ENCODE data around the gene MSI2. TPM values are rescaled to one million over a fixed set of nuclear protein-coding genes. Genes with fewer than 3 reads are reported as not detected.

The MSI2 gene
- total RNA-seq, 1 donor from 2014 or later = 33.8 TPM

GRCh38 chr17:57410169-57410568 lies 153.8 kb downstream of the MSI2 start:
- no peaks in the 10 kb centered on the region for H3K27me3 ChIP-seq (ENCODE audit: control insufficient read depth, insufficient read depth, low read length)
- no peaks in the 10 kb centered on the region for H3K36me3 ChIP-seq (ENCODE audit: control insufficient read depth, insufficient read depth, low read length)
- no peak for DNase-seq (ENCODE audit: low read depth)
- no peak for TF ChIP-seq CTCF (IDR thresholded peaks at IDR 0.05; ENCODE audit: insufficient read depth, low read length, poor library complexity, severe bottlenecking)
- H3K4me3 ChIP-seq (ENCODE audit: low read depth, low read length) = no peak overlapping the region

GRCh38 chr17:57412520-57413096 lies 156.3 kb downstream of the MSI2 start:
- Histone ChIP-seq H3K4me3 (ENCODE audit: low read depth, low read length) (no peak overlapping the region), H3K36me3 (ENCODE audit: control insufficient read depth, insufficient read depth, low read length) (no peaks in the 10 kb centered on the region), H3K27me3 (ENCODE audit: control insufficient read depth, insufficient read depth, low read length) (no peaks in the 10 kb centered on the region)
- TF ChIP-seq CTCF (IDR thresholded peaks at IDR 0.05; ENCODE audit: insufficient read depth, low read length, poor library complexity, severe bottlenecking) = no peak
- no peak for DNase-seq (ENCODE audit: low read depth)

GRCh38 chr17:57413848-57414651 lies 157.7 kb downstream of the MSI2 start:
- H3K4me3 ChIP-seq (ENCODE audit: low read depth, low read length) = no peak overlapping the region
- no peaks in the 10 kb centered on the region for H3K27me3 ChIP-seq (ENCODE audit: control insufficient read depth, insufficient read depth, low read length)
- TF ChIP-seq CTCF (IDR thresholded peaks at IDR 0.05; ENCODE audit: insufficient read depth, low read length, poor library complexity, severe bottlenecking) = no peak
- no peak for DNase-seq (ENCODE audit: low read depth)
- H3K36me3 ChIP-seq (ENCODE audit: control insufficient read depth, insufficient read depth, low read length) = no peaks in the 10 kb centered on the region

- no peak for TF ChIP-seq CTCF (IDR thresholded peaks at IDR 0.05; ENCODE audit: insufficient read depth, low read length, poor library complexity, severe bottlenecking)
- no peak overlapping the region for H3K4me3 ChIP-seq (ENCODE audit: low read depth, low read length)
- no peaks in the 10 kb centered on the region for H3K36me3 ChIP-seq (ENCODE audit: control insufficient read depth, insufficient read depth, low read length)
- no peaks in the 10 kb centered on the region for H3K27me3 ChIP-seq (ENCODE audit: control insufficient read depth, insufficient read depth, low read length)
- DNase-seq (ENCODE audit: low read depth) = no peak
Observed at GRCh38 chr17:57415751-57416207, 159.5 kb downstream of the MSI2 start.

GRCh38 chr17:57416369-57416768 lies 160.0 kb downstream of the MSI2 start:
- TF ChIP-seq CTCF (IDR thresholded peaks at IDR 0.05; ENCODE audit: insufficient read depth, low read length, poor library complexity, severe bottlenecking) = no peak
- H3K4me3 ChIP-seq (ENCODE audit: low read depth, low read length) = no peak overlapping the region
- H3K27me3 ChIP-seq (ENCODE audit: control insufficient read depth, insufficient read depth, low read length) = no peaks in the 10 kb centered on the region
- no peaks in the 10 kb centered on the region for H3K36me3 ChIP-seq (ENCODE audit: control insufficient read depth, insufficient read depth, low read length)
- DNase-seq (ENCODE audit: low read depth) = no peak
